Right atrium auricular region (tissue), 2 donors: Measurements from ENCODE around the gene ADPRHL1. TPM values are rescaled to one million over a fixed set of nuclear protein-coding genes. Genes with fewer than 3 reads are reported as not detected.

ENCODE experiments used
- DNase-seq: peaks from one replicate; pipeline ENCODE4 v3.0.0-alpha.2; 2019; ENCODE audit warnings: low spot score
- H3K27ac ChIP-seq, 2 donors: fragments of 200-600 bp; sonication (generic); 1 replicate in 1 of 2; 2 replicates in 1 of 2; pipeline ENCODE4 v1.5.1; 2016 to 2019
- H3K27me3 ChIP-seq, 2 donors: fragments of 200-600 bp; sonication (generic); one replicate each; pipeline versions ENCODE4 v1.5.1 to v1.6.0; 2017 to 2019
- H3K36me3 ChIP-seq: fragments of 200-600 bp; sonication (generic); one replicate; pipeline ENCODE4 v1.5.1; 2016
- H3K4me1 ChIP-seq, 2 donors: fragments of 200-600 bp; sonication (generic); one replicate each; pipeline versions ENCODE4 v1.5.1 to v1.6.0; 2017 to 2019
- H3K4me3 ChIP-seq, 2 donors: fragments of 200-600 bp; sonication (generic); 1 replicate in 1 of 2; 2 replicates in 1 of 2; pipeline ENCODE4 v1.5.1; 2017 to 2019; ENCODE audit warnings: mild to moderate bottlenecking in 1 of 2, moderate library complexity in 1 of 2
- H3K9me3 ChIP-seq, 2 donors: fragments of 200-600 bp; sonication (generic); one replicate each; pipeline ENCODE4 v1.5.1; 2019
- CTCF ChIP-seq, 2 donors: fragments of 200-600 bp; sonication (generic); IDR thresholded peaks; one replicate each; pipeline ENCODE4 v1.5.1; 2019; ENCODE audit warnings: antibody characterized with exemption in 2 of 2
- total RNA-seq, 2 donors: library from RNA; depleted of rRNA; stranded (reverse); fragments of >200 nt; gene quantifications; one replicate each; pipeline ENCODE4 v1.1.0, GENCODE V29; 2016

ADPRHL1 gene
- total RNA-seq, 2 donors from 2014 or later, result 222 to 329 TPM

GRCh38 chr13:113427562-113428468, 25.5 kb downstream of the ADPRHL1 start:
- Histone ChIP-seq H3K4me1 (peaks cover 0 to 4% of the 10 kb centered on the region in 2 donors), H3K9me3 (no peaks in the 10 kb centered on the region), H3K27ac (peak overlapping the region; percentile 27 to 76), H3K4me3 (no peak overlapping the region), H3K36me3 (peaks cover 82% of the 10 kb centered on the region), H3K27me3 (no peaks in the 10 kb centered on the region)
- DNase-seq, result no peak
- TF ChIP-seq CTCF (IDR thresholded peaks at IDR 0.05), result no peak

- Histone ChIP-seq H3K27me3 (no peaks in the 10 kb centered on the region), H3K9me3 (no peaks in the 10 kb centered on the region), H3K36me3 (peaks cover 82% of the 10 kb centered on the region), H3K27ac (no peak overlapping the region), H3K4me3 (no peak overlapping the region), H3K4me1 (no peaks in the 10 kb centered on the region)
- DNase-seq, result no peak
- no peak for TF ChIP-seq CTCF (IDR thresholded peaks at IDR 0.05)
Measured at GRCh38 chr13:113426591-113426986, 26.7 kb downstream of the ADPRHL1 start.

- no peak for DNase-seq
- H3K27me3 ChIP-seq, result no peaks in the 10 kb centered on the region
- no peak for TF ChIP-seq CTCF (IDR thresholded peaks at IDR 0.05)
- H3K9me3 ChIP-seq, result no peaks in the 10 kb centered on the region
- no peaks in the 10 kb centered on the region for H3K4me1 ChIP-seq
- H3K27ac ChIP-seq, result no peak overlapping the region
- no peak overlapping the region for H3K4me3 ChIP-seq
- H3K36me3 ChIP-seq, result peaks cover 84% of the 10 kb centered on the region
Measured at GRCh38 chr13:113425941-113426590, 27.2 kb downstream of the ADPRHL1 start.

- Histone ChIP-seq H3K4me1 (no peaks in the 10 kb centered on the region), H3K4me3 (no peak overlapping the region), H3K27me3 (no peaks in the 10 kb centered on the region), H3K27ac (no peak overlapping the region), H3K36me3 (peaks cover 76% of the 10 kb centered on the region), H3K9me3 (no peaks in the 10 kb centered on the region)
- no peak for DNase-seq
- no peak for TF ChIP-seq CTCF (IDR thresholded peaks at IDR 0.05)
Measured at GRCh38 chr13:113423520-113424163, 29.6 kb downstream of the ADPRHL1 start.

GRCh38 chr13:113422807-113423519, 30.3 kb downstream of the ADPRHL1 start:
- Histone ChIP-seq H3K36me3 (peaks cover 70% of the 10 kb centered on the region), H3K4me1 (no peaks in the 10 kb centered on the region), H3K27me3 (no peaks in the 10 kb centered on the region), H3K27ac (no peak overlapping the region), H3K4me3 (no peak overlapping the region), H3K9me3 (no peaks in the 10 kb centered on the region)
- no peak for DNase-seq
- no peak for TF ChIP-seq CTCF (IDR thresholded peaks at IDR 0.05)
